GM19463 (cell line): ENCODE measurements around the gene GINS1.
"Not testable (repeated sequence)": the region's sequence is repeated elsewhere in the genome, so short reads cannot be mapped to it uniquely, and the experiment has no call there.

Experiments
- ATAC-seq: cut with Tn5 transposase; IDR thresholded peaks from one replicate; pipeline ENCODE4 v1.9.1; 2021; ENCODE audit warnings: mild to moderate bottlenecking, moderate library complexity; ENCODE audit not compliant: unreplicated experiment

Gene GINS1

GRCh38 chr20:25473297-25473696 lies 65.8 kb downstream of the GINS1 start:
- ATAC-seq = not testable (repeated sequence)

GRCh38 chr20:25476106-25477013 lies 68.9 kb downstream of the GINS1 start:
- no peak for ATAC-seq

- no peak for ATAC-seq
Observed at GRCh38 chr20:25477014-25477882, 69.8 kb downstream of the GINS1 start.

GRCh38 chr20:25478889-25479568 lies 71.6 kb downstream of the GINS1 start:
- no peak for ATAC-seq

GRCh38 chr20:25479638-25480037 lies 72.2 kb downstream of the GINS1 start:
- no peak for ATAC-seq

GRCh38 chr20:25480156-25480555 lies 72.7 kb downstream of the GINS1 start:
- no peak for ATAC-seq

- no peak for ATAC-seq
Observed at GRCh38 chr20:25480797-25481196, 73.3 kb downstream of the GINS1 start.

- ATAC-seq = no peak
Observed at GRCh38 chr20:25481235-25481917, 73.9 kb downstream of the GINS1 start.

GRCh38 chr20:25481918-25482253 lies 74.4 kb downstream of the GINS1 start:
- ATAC-seq = no peak

GRCh38 chr20:25483431-25484132 lies 76.1 kb downstream of the GINS1 start:
- ATAC-seq = no peak

- ATAC-seq = no peak
Observed at GRCh38 chr20:25484224-25484846, 76.9 kb downstream of the GINS1 start.

GRCh38 chr20:25484911-25485511 lies 77.5 kb downstream of the GINS1 start:
- ATAC-seq = no peak

- ATAC-seq = no peak
Observed at GRCh38 chr20:25485872-25486271, 78.4 kb downstream of the GINS1 start.

- ATAC-seq = no peak
Observed at GRCh38 chr20:25486377-25486776, 78.9 kb downstream of the GINS1 start.

- no peak for ATAC-seq
Observed at GRCh38 chr20:25487306-25487705, 79.8 kb downstream of the GINS1 start.

- ATAC-seq = no peak
Observed at GRCh38 chr20:25487975-25488374, 80.5 kb downstream of the GINS1 start.

- no peak for ATAC-seq
Observed at GRCh38 chr20:25489221-25489871, 81.9 kb downstream of the GINS1 start.

- no peak for ATAC-seq
Observed at GRCh38 chr20:25490656-25491445, 83.4 kb downstream of the GINS1 start.
